LNCAP (cell line): Measurements from ENCODE around the gene GADD45B.

Experiments
- TF ChIP-seq, protein P1 (sequence below): fragments of 450-650 bp; IDR thresholded peaks from 2 replicates; pipeline ENCODE4 v1.5.1; 2017; ENCODE audit warnings: mild to moderate bottlenecking

GADD45B gene, protein sequence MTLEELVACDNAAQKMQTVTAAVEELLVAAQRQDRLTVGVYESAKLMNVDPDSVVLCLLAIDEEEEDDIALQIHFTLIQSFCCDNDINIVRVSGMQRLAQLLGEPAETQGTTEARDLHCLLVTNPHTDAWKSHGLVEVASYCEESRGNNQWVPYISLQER

DNA sequence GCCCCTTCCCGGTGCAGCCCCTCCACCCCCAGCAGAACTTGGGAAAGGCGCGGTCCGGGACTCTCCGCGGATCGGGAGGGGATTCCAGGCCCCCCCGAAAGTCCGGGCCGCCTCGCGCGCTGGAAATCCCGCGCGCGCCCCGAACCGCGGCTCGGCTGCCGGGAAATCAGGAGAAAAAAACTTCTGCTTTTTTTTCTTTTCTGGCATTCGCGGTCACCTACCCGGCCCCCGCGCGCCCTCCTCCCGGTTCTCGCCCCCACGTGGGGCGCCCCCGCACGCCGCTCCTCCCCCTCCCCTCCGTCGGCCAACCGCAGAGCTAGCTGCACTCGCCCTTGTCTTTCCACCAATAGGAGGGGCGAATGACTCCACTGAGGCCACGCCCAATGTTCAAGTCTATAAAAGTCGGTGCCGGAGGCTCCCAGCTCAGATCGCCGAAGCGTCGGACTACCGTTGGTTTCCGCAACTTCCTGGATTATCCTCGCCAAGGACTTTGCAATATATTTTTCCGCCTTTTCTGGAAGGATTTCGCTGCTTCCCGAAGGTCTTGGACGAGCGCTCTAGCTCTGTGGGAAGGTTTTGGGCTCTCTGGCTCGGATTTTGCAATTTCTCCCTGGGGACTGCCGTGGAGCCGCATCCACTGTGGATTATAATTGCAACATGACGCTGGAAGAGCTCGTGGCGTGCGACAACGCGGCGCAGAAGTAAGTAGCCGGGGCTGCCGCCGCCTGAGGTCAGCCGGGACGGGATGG lies at the start of gene GADD45B:
Gene GADD45B (plus strand): TSS at position 426 of the 749 bp plus-strand sequence. CDS start 232 bp downstream, at position 658.
- TF ChIP-seq, protein P1, sequence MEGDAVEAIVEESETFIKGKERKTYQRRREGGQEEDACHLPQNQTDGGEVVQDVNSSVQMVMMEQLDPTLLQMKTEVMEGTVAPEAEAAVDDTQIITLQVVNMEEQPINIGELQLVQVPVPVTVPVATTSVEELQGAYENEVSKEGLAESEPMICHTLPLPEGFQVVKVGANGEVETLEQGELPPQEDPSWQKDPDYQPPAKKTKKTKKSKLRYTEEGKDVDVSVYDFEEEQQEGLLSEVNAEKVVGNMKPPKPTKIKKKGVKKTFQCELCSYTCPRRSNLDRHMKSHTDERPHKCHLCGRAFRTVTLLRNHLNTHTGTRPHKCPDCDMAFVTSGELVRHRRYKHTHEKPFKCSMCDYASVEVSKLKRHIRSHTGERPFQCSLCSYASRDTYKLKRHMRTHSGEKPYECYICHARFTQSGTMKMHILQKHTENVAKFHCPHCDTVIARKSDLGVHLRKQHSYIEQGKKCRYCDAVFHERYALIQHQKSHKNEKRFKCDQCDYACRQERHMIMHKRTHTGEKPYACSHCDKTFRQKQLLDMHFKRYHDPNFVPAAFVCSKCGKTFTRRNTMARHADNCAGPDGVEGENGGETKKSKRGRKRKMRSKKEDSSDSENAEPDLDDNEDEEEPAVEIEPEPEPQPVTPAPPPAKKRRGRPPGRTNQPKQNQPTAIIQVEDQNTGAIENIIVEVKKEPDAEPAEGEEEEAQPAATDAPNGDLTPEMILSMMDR, result no peak

DNA sequence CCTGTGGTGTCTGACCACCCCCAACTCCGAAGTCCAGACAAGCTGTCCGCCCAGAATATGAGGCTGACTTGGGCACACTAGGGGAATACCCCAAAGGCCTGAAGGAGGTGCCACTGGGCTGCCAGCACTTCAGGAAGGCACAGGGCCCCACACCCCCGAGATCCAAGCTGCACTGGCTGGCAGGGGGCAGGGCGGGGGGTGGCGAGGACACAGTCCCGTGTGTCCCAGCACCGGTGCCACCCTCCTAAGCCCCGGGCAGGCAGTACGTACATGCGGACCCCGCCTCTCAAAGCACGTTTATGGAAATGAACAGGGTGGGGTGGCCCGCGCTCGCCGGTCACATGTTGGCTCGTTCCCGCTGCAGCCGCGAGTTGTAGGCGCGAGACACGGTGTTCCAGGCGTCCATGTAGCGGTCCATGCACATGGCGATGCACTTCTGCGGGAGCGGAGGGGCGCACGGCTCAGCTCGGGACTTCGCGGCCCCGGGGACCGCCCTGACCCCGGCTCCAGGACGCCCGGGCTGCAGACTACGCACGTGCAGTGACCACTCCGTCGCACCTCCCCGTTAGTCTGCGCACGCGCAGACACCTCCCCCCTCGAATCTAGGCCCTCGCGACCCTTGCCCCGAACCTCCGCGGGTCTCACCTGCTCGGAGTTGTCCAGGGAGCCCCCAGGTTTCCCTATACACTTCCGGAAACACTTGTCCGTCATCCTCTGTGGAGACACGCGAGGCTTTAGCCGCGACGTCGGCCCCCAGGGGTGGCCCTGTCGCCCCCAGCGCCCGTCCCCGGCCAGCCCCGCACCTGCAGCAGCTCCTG lies 49.1 kb upstream of the GADD45B start:
- TF ChIP-seq, protein P1, result no peak

DNA sequence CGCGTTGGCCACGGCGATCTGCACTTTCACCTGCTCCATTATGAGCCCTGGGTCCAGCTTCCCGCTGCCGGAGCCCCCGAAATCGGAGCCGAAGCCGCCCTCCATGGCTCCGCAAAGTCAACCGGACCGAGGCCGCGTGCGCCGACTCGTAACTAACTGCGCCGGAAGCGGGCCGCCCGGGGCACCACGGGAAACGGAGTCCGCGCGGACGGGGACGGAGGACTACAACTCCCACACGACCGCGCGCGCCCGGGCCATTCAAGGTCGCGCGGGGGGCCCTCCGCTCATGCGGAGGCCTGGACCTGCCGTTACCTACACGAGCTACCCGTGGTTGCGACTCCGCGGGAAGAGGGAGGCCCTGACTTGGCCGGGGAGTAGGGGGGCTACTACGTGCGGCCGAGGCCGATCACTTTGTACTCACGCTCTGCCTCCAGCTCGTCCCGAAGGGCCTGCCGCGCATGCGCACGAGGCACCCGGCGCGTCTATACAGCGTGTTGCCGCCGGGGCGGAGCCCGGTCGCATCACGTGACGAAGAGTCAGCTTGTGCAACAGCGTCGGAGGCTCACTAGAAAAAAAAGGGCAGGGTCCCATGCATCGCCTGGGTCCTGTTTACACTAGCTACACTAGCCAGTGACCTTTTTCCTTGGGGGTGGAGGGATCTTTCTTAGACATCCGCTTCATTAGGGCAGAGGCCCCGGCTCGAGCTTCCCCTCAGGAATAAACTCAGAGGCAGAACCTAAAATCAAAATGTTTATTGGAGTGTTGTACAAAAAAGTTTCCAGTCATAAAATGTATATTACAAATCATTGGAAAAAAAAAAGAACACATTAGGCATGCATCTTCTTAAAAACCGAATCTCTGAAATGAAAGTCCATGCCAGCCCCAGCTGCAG lies 48.3 kb upstream of the GADD45B start, which contains the start of gene TIMM13:
Gene TIMM13 (minus strand): TSS at position 158 of the 892 bp plus-strand sequence. CDS start 53 bp downstream, at position 105.
- TF ChIP-seq, protein P1, result no peak

DNA sequence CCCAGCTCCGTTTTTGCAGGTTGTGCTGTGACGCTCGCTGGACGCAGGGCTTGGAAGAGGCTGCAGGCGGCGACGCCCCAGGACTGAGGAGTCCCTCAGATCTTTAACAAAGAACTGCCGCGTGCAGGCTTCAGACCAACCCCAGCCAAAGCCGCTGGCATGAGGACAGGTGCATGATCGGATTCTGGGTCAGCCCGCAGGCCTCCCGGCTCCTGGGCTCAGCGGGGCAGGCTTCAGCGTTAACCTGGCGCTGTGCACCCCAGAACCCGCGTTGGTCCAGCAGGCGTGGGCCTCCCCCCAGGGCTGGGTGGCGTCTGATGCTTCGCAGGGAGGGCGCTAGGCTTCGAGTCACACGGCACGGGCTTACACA lies 47.6 kb upstream of the GADD45B start:
- TF ChIP-seq, protein P1, result no peak

DNA sequence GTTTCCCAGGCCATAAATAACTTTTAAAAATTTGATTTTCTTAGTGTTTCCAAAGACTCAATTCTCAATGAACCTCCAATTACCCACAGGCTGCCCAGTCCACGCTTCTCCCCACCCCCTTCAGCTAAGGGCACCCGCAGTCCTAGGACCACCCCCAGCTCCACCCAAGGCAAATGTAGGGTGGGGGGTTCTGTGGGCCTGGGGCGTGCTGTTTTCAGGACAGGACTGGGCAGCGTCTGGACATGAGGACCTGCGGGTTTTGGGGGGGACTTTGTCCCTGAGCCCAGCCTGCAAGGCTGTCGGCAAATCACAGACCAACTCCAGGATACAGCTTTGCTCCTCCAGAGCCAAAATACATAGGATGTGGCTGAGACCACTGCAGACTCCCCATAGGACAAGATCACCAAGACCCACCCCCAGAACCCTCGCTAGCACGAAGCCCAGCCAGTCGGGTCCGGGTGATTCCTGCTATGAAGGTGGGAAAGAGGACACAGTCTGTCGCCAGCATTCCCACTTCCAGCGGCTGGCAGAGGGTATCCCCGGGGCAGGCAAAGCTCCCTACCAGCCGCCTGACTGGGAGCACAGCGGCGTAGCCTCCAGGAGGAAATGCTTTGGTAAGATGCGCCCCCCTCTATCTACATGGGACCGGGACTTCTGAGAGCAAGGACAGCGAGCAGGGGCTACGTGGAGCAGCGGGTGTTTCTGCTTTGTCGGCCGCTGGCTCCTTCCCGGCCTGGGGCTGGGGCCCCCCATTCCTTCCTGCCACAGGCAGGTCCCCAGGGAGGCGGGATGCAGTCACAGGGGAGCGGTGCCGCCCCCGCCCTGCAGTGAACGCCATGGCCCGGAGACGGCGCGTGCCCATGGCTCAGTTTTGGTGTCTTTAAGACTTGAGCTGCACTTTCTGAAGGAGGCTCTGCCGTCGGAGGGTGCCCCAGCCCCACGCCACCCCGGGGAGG lies 46.9 kb upstream of the GADD45B start:
- TF ChIP-seq, protein P1, result no peak

DNA sequence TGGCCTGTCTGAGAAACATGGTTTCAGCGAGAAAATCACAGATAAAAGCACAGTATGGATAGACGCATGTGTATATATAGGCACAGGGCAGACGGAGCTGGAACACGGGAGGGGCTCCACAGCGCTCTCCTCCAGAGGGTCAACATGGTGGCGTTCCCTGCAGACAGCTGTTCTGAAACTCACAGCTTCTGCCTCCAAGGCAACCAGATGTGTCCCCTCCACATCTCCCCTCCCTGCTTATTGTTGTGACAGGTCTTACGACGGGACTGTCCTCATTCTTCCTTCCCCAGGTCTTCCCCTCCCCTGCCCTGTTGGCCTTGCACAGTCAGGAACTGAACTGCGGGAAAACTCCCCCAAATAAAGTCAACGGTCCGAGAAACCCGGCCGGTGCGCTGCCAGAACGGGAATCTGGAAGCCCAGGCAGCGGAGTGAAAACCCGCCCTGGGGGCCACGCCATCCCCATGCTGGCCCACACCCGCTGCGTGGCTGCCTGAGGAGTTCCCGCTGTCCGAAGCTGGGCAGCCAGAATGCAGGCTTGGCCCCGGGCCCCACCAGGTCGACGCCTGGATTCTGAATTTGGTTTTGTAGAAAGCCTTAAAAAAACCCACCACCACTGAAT lies 45.9 kb upstream of the GADD45B start:
- TF ChIP-seq, protein P1, result no peak
